ENCODE results near the gene HOOK1.

DNA sequence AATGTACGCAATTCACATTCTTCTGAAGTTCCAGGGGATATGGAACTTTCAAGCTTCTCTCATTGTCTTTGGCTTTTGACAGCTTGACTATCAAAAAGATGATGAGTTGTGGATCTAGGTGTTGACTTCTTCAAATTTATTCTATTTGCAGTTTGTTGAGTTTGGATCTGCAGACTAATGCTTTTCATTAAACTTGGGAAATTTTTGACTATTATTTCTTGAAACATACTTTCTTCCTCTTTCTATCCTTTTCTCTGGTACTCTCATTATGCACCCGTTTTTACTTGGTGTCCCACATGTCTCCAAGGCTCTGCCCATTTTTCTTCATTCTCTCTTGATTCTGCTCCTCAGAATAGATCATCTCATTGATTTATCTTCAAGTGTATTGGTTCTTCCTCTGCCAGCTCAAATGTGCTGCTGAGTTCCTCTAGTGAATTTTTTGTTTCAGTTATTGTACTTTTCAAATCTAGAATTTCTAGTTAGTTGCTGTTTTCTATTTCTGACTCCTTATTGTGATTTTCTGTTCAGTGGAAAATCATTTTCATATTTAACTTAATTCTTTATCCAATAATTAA, 62.4 kb downstream of the HOOK1 start:
- TF ChIP-seq, protein P1, sequence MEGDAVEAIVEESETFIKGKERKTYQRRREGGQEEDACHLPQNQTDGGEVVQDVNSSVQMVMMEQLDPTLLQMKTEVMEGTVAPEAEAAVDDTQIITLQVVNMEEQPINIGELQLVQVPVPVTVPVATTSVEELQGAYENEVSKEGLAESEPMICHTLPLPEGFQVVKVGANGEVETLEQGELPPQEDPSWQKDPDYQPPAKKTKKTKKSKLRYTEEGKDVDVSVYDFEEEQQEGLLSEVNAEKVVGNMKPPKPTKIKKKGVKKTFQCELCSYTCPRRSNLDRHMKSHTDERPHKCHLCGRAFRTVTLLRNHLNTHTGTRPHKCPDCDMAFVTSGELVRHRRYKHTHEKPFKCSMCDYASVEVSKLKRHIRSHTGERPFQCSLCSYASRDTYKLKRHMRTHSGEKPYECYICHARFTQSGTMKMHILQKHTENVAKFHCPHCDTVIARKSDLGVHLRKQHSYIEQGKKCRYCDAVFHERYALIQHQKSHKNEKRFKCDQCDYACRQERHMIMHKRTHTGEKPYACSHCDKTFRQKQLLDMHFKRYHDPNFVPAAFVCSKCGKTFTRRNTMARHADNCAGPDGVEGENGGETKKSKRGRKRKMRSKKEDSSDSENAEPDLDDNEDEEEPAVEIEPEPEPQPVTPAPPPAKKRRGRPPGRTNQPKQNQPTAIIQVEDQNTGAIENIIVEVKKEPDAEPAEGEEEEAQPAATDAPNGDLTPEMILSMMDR (IDR thresholded peaks at IDR 0.05): no peak
- no peak for TF ChIP-seq POLR2A (IDR thresholded peaks at IDR 0.05)
